ENCODE results near the gene IGIP. TPM values are rescaled to one million over a fixed set of nuclear protein-coding genes. Genes with fewer than 3 reads are reported as not detected.
A peak's percentile ranks its signal among the peaks of the same experiment; 100 is the strongest.

The IGIP gene
- total RNA-seq, 1 donor from 2014 or later = 3.4 TPM

GRCh38 chr5:140162781-140163180 lies 37.0 kb downstream of the IGIP start:
- DNase-seq (ENCODE audit: low read depth in 2 of 2) = no peak

DNA sequence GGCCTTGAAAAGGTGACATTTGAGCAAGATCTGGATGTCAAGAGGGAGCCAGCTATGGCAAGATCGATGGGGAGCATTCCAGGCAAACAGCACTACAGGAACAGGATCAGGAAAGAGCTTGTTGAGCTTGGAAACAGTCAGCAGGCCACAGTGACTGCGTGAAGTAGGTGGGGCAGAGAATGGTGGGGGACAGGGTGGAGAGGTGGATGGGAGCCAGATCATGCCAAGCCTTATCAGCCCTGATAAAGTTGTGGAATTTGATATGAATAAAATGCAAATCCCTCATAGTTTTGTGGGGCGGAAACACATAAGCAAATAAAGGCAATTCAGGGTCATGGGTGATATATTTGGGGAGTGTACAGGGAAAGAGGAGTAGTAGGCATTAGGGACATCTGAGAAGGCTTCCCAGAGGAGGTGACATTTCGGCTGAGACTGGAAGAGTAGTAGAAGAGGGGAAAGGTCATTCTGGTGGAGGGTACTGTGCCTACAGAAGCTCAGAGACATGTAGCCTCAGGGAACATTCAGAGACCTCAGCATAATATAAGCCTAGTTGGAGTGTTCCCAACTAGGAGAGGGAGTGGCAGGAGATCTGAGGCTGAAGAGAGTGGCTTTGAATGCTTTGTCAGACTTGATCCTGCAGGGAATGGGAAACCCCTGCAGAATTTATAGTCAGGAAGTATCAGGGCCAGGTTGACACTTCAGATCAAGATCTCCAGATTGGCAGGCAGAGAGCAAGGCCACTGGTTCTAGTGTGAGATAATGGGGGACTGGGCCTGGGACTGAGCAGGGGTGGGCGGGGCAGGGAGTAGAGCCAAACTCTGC lies 39.6 kb downstream of the IGIP start:
- DNase-seq (ENCODE audit: low read depth in 2 of 2) = peak; percentile 38 to 90

- DNase-seq (ENCODE audit: low read depth in 2 of 2) = no peak
These were observed 40.2 kb downstream of the IGIP start for GRCh38 chr5:140165923-140166270.

GRCh38 chr5:140166911-140167310 lies 41.2 kb downstream of the IGIP start:
- DNase-seq (ENCODE audit: low read depth in 2 of 2) = no peak

DNA sequence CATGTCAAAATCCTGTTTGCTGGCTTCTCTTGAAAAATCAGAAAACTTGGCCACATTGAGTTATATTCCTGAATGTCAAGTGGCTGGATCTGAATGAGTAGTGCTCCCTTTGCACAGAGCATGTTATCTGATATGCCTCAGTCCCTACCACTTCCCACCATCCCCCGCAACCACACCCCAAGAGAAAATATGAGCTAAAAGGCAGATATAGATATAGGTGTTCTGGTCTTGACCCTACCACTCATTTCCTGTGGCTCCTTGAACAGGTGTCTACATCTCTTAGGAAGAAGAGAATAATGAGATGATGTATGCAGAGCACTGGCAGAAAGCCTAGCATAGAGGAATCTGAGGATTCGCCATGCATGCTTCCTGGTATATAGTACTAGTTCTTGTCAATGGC lies 42.6 kb downstream of the IGIP start:
- no peak for DNase-seq (ENCODE audit: low read depth in 2 of 2)

GRCh38 chr5:140169410-140169809 lies 43.7 kb downstream of the IGIP start:
- DNase-seq (ENCODE audit: low read depth in 2 of 2) = peak in 1 of 2 donors; percentile 30

- no peak for DNase-seq (ENCODE audit: low read depth in 2 of 2)
These were observed 46.7 kb downstream of the IGIP start for GRCh38 chr5:140172483-140172882.

GRCh38 chr5:140174014-140174413 lies 48.3 kb downstream of the IGIP start:
- DNase-seq (ENCODE audit: low read depth in 2 of 2) = no peak

DNA sequence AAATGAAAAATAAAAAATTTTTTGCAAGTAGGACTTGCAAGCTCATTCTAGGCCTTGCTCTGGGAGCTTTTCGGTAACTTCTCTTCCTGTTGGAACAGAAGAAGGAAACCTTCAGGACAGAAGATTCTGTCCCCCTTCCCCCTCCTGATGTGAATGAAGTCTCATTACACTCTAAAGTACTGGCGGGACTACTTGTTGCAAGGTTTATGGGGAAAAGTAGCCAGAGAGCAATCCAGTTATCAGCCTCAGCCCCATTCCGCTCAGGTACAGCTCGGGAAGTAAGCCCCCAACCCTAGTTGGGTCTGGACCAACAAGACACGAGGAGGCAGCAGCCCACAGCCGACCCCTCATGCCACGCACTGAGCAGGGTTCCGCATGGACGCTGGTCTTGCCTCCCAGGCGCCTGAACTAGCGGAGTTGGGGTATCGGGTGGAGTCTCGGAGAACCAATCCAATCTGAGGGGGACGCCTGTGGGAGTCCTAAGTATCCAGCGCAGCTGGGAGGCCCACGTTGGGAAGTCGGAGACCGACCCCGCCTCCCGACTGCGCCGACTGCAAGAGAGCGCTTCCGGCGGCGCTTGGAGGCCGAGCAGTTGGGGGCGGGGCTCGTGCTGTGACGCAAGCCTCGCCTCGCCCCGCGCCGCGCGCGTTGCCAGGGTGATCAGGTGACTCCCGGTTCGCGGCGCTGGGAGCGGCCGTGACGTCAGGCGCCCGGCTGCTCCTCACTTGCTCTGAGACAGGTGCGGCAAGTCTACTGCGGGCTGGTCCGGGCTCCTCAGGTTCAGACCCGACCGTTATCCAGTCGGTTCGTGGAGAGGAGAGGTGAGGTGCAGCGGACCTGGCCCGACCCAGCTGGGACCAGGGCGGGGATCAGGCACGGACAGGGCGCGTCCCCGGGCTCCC lies 49.0 kb downstream of the IGIP start, which contains the start of gene CYSTM1:
Gene CYSTM1, plus strand, starts transcription at position 724 of the 902 bp plus-strand sequence. CDS start 19,278 bp downstream, outside the sequence.
- DNase-seq (ENCODE audit: low read depth in 2 of 2) = peak; percentile 95 to 96

DNA sequence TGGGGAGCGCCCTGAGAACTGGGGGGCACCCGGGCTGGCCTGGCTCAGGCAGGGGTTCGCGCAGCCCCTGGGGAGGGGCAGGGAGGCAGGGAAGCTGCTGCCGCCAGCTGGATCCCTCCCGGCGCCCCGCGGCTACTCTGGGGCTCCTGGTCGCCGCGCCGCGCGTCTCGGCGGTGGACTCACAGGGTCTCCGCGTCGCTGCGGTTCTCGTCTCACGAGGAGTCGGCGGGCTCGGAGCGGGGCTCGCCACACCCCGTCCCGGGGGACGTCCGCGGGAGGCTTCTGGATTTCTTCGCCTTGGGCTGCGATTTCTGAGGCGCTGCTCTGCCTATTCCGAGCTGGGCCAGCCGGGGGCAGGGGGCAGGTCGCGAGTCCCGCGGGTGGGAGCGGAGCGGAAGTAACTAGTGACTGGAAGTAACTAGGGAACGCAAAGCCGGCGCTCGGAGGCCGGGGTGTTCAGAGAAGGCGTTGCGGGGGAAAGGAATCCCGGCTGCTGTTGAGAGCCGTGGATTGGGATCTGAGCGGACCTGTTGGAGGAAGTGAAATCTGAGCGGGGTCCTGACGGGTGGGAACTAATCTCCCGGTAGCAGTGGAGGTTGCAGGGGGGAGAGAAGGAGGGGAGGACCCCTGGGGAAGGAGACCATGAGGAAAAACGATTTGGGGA lies 49.8 kb downstream of the IGIP start:
- DNase-seq (ENCODE audit: low read depth in 2 of 2) = peak; percentile 53 to 61

GRCh38 chr5:140176031-140176387 lies 50.3 kb downstream of the IGIP start:
- DNase-seq (ENCODE audit: low read depth in 2 of 2) = no peak

- DNase-seq (ENCODE audit: low read depth in 2 of 2) = no peak
These were observed 52.3 kb downstream of the IGIP start for GRCh38 chr5:140178086-140178410.

DNA sequence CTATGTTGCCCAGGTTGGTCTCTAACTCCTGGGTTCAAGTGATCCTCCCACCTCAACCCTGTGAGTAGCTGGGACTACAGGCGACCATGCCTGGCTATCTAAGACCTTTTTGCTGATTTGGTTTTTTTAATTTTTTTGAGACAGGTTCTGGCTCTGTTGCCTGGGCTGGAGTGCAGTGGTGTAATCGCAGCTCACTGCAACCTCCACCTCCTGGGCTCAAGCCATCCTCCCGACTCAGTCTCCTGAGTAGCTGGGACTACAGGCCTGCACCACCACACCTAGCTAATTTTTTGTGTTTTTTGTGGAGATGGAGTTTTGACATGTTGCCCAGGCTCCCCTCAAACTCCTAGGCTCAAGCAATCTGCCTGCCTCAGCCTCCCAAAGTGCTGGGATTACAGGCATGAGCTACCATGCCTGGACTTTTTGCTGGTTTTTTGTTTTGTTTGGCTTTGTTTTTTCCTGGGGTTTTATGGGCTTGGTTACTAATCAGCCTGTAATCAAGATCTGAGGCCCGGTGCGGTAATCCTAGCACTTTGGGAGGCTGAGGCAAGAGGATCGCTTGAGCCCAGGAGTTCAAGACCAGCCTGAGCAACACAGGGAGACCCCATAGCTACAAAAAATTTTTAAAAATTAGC lies 52.9 kb downstream of the IGIP start:
- no peak for DNase-seq (ENCODE audit: low read depth in 2 of 2)

Other genes with a start within 250 kb of the IGIP start
- gene NRG2, start 82.6 kb upstream of the IGIP start, total RNA-seq = 0.20 and 0.44 TPM in 2 replicates
- 5.0 and 8.3 TPM in 2 replicates for gene PURA, start 11.8 kb upstream of the IGIP start, total RNA-seq
- 9.2 and 9.5 TPM in 2 replicates for gene CYSTM1, start 49.3 kb downstream of the IGIP start, total RNA-seq
- 61.9 and 64.7 TPM in 2 replicates for gene PFDN1, start 177.2 kb downstream of the IGIP start, total RNA-seq
- 16.6 and 20.4 TPM in 2 replicates for gene HBEGF, start 220.7 kb downstream of the IGIP start, total RNA-seq
- under 0.01 TPM in 1 of 2 replicates, not detected in the other for gene SLC4A9, start 234.3 kb downstream of the IGIP start, total RNA-seq

All from lung microvascular endothelial cell (primary cell).